Small intestine (tissue), 7 donors: ENCODE data around the gene TMEM171. TPM values are rescaled to one million over a fixed set of nuclear protein-coding genes. Genes with fewer than 3 reads are reported as not detected.

Source experiments
- DNase-seq, 2 donors: peaks; one replicate each; pipeline versions ENCODE4 v3.0.0 to v3.0.0-alpha.2; 2013
- FAIRE-seq: peaks from 2 replicates; lab custom pipeline; 2012; peaks lifted over from hg19 to GRCh38; lab: Jason Lieb, UNC
- H3K27ac ChIP-seq, 3 donors: one replicate each; pipeline ENCODE4 v1.5.1; 2013; ENCODE audit warnings: low read length in 2 of 3, mild to moderate bottlenecking in 2 of 3, control low read depth in 1 of 3, inconsistent platforms in 1 of 3, low read depth in 1 of 3, moderate library complexity in 1 of 3
- H3K27me3 ChIP-seq, 3 donors: one replicate each; pipeline ENCODE4 v1.6.1; 2013; ENCODE audit warnings: low read length in 3 of 3, inconsistent platforms in 1 of 3; ENCODE audit not compliant: control insufficient read depth in 3 of 3, insufficient read depth in 3 of 3
- H3K36me3 ChIP-seq, 3 donors: one replicate each; pipeline ENCODE4 v1.6.1; 2013; ENCODE audit warnings: low read length in 3 of 3, inconsistent platforms in 1 of 3, low read depth in 1 of 3, mild to moderate bottlenecking in 1 of 3, moderate library complexity in 1 of 3; ENCODE audit not compliant: control insufficient read depth in 3 of 3, insufficient read depth in 2 of 3
- H3K4me1 ChIP-seq, 3 donors: one replicate each; pipeline ENCODE4 v1.6.1; 2013; ENCODE audit warnings: low read length in 2 of 3, inconsistent platforms in 1 of 3, low read depth in 1 of 3, mild to moderate bottlenecking in 1 of 3, moderate library complexity in 1 of 3; ENCODE audit not compliant: control insufficient read depth in 3 of 3, insufficient read depth in 2 of 3
- H3K4me3 ChIP-seq, 3 donors: one replicate each; pipeline ENCODE4 v1.5.1; 2013; ENCODE audit warnings: low read length in 3 of 3, control low read depth in 1 of 3, inconsistent platforms in 1 of 3, low read depth in 1 of 3, mild to moderate bottlenecking in 1 of 3, moderate library complexity in 1 of 3
- H3K9me3 ChIP-seq, 2 donors: one replicate each; pipeline ENCODE4 v1.6.1; 2013; ENCODE audit warnings: low read depth in 1 of 2, low read length in 1 of 2; ENCODE audit not compliant: control insufficient read depth in 2 of 2, insufficient read depth in 1 of 2
- WGBS, 3 donors: extraction: QIAGEN DNeasy Blood & Tissue Kit; methylation state at CpG; one replicate each; pipeline ENCODE4 v1.1.7; 2013; 5-methylcytosine and 5-hydroxymethylcytosine counted together
- polyA plus RNA-seq, 4 donors: library from polyadenylated mRNA; stranded (reverse) in 3 of 4; unstranded in 1 of 4; fragments of 200-250 nt in 3 of 4; fragments of 120-200 nt in 1 of 4; gene quantifications; one replicate each; pipeline versions ENCODE4 v1.2.1 to v1.2.3, GENCODE V29; 2013
- donor health status: healthy with polysubstance abuse.
- donor health status: control.
- donor health status: control.
- donor health status: Bipolar disorder and iron deficiency.
- donor health status: healthy.

Gene TMEM171
- polyA plus RNA-seq, 4 donors = 5.1 to 38.1 (median 15.2) TPM

- DNase-seq = no peak
- FAIRE-seq = no peak
Observed at GRCh38 chr5:73122875-73123810, 2.8 kb downstream of the TMEM171 start.

GRCh38 chr5:73125289-73125688 lies 4.9 kb downstream of the TMEM171 start:
- no peaks in the 10 kb centered on the region for H3K9me3 ChIP-seq
- peak in 1 of 2 donors; percentile 84 for DNase-seq
- H3K4me3 ChIP-seq = no peak overlapping the region
- H3K27ac ChIP-seq = no peak overlapping the region
- H3K36me3 ChIP-seq = peaks cover 0 to 36% (median 0%) of the 10 kb centered on the region in 3 donors
- WGBS, 3 donors = 35 to 69% (median 44%) methylated on average over 4 of the region's 4 CpGs
- peaks cover 6 to 21% (median 10%) of the 10 kb centered on the region in 3 donors for H3K4me1 ChIP-seq
- peaks cover 0 to 7% (median 3%) of the 10 kb centered on the region in 3 donors for H3K27me3 ChIP-seq
- FAIRE-seq = no peak

More at GRCh38 chr5:73122875-73123810, 2.8 kb downstream of the TMEM171 start:
- Histone ChIP-seq H3K36me3 (peaks cover 0 to 28% (median 0%) of the 10 kb centered on the region in 3 donors), H3K4me1 (peaks cover 6 to 36% (median 12%) of the 10 kb centered on the region in 3 donors), H3K9me3 (no peaks in the 10 kb centered on the region), H3K27me3 (peaks cover 0 to 7% (median 3%) of the 10 kb centered on the region in 3 donors), H3K4me3 (no peak overlapping the region), H3K27ac (no peak overlapping the region)
- 74 to 75% (median 75%) methylated on average over 19 of the region's 19 CpGs for WGBS, 3 donors

- Histone ChIP-seq H3K27ac (peak overlapping the region in 1 of 3 donors; percentile 8), H3K4me3 (no peak overlapping the region), H3K27me3 (peaks cover 0 to 7% (median 3%) of the 10 kb centered on the region in 3 donors), H3K36me3 (peaks cover 0 to 36% (median 0%) of the 10 kb centered on the region in 3 donors), H3K9me3 (no peaks in the 10 kb centered on the region), H3K4me1 (peaks cover 9 to 28% (median 12%) of the 10 kb centered on the region in 3 donors)
- FAIRE-seq (no peak), DNase-seq (peak in 1 of 2 donors; percentile 62)
- 40 to 66% (median 58%) methylated on average over 4 of the region's 4 CpGs for WGBS, 3 donors
Observed at GRCh38 chr5:73126381-73126780, 6.0 kb downstream of the TMEM171 start.

GRCh38 chr5:73126957-73127356 lies 6.6 kb downstream of the TMEM171 start:
- Histone ChIP-seq H3K4me1 (peaks cover 9 to 28% (median 12%) of the 10 kb centered on the region in 3 donors), H3K27ac (no peak overlapping the region), H3K9me3 (no peaks in the 10 kb centered on the region), H3K27me3 (peaks cover 0 to 7% (median 3%) of the 10 kb centered on the region in 3 donors), H3K4me3 (no peak overlapping the region), H3K36me3 (peaks cover 0 to 36% (median 0%) of the 10 kb centered on the region in 3 donors)
- DNase-seq (no peak), FAIRE-seq (no peak)
- 43 to 71% (median 68%) methylated on average over 1 of the region's 1 CpG for WGBS, 3 donors

GRCh38 chr5:73129143-73129542 lies 8.8 kb downstream of the TMEM171 start:
- peaks cover 8 to 23% (median 12%) of the 10 kb centered on the region in 3 donors for H3K4me1 ChIP-seq
- peaks cover 0 to 25% (median 0%) of the 10 kb centered on the region in 3 donors for H3K36me3 ChIP-seq
- H3K9me3 ChIP-seq = no peaks in the 10 kb centered on the region
- DNase-seq = peak in 1 of 2 donors; percentile 47
- 46 to 63% (median 62%) methylated on average over 5 of the region's 5 CpGs for WGBS, 3 donors
- no peak overlapping the region for H3K4me3 ChIP-seq
- no peaks in the 10 kb centered on the region for H3K27me3 ChIP-seq
- peak overlapping the region in 1 of 3 donors; percentile 35 for H3K27ac ChIP-seq
- no peak for FAIRE-seq

- 58 to 68% (median 58%) methylated on average over 1 of the region's 1 CpG for WGBS, 3 donors
- H3K27me3 ChIP-seq = no peaks in the 10 kb centered on the region
- DNase-seq = no peak
Observed at GRCh38 chr5:73130811-73131210, 10.4 kb downstream of the TMEM171 start.

GRCh38 chr5:73131711-73132425 lies 11.5 kb downstream of the TMEM171 start:
- Histone ChIP-seq H3K4me1 (peaks cover 1 to 32% (median 5%) of the 10 kb centered on the region in 3 donors), H3K4me3 (no peak overlapping the region), H3K27me3 (no peaks in the 10 kb centered on the region), H3K36me3 (peaks cover 0 to 8% (median 0%) of the 10 kb centered on the region in 3 donors), H3K9me3 (no peaks in the 10 kb centered on the region), H3K27ac (peak overlapping the region in 1 of 3 donors; percentile 36)
- no peak for FAIRE-seq
- DNase-seq = peak; percentile 57 to 74
- WGBS, 3 donors = 37 to 64% (median 38%) methylated on average over 3 of the region's 3 CpGs

More at GRCh38 chr5:73130811-73131210, 10.4 kb downstream of the TMEM171 start:
- no peak overlapping the region for H3K4me3 ChIP-seq
- no peaks in the 10 kb centered on the region for H3K9me3 ChIP-seq
- peaks cover 0 to 13% (median 0%) of the 10 kb centered on the region in 3 donors for H3K36me3 ChIP-seq
- FAIRE-seq = no peak
- no peak overlapping the region for H3K27ac ChIP-seq
- H3K4me1 ChIP-seq = peaks cover 5 to 26% (median 6%) of the 10 kb centered on the region in 3 donors

- Histone ChIP-seq H3K4me1 (peaks cover 5 to 41% (median 5%) of the 10 kb centered on the region in 3 donors), H3K9me3 (no peaks in the 10 kb centered on the region), H3K4me3 (no peak overlapping the region), H3K27me3 (no peaks in the 10 kb centered on the region), H3K36me3 (peaks cover 0 to 8% (median 0%) of the 10 kb centered on the region in 3 donors), H3K27ac (peak overlapping the region in 1 of 3 donors; percentile 28)
- 16 to 54% (median 36%) methylated on average over 2 of the region's 2 CpGs for WGBS, 3 donors
- DNase-seq = no peak
- FAIRE-seq = no peak
Observed at GRCh38 chr5:73132759-73133158, 12.4 kb downstream of the TMEM171 start.
